Activated CD8-positive, alpha-beta memory T cell treated with anti-CD3 and anti-CD28 coated beads, Interleukin-2, amount 50 U/mL, for 1 hour (primary cell): ENCODE measurements around the gene RFESD.

Source experiments
- DNase-seq: peaks from one replicate; pipeline ENCODE4 v3.0.0-alpha.2; 2020; ENCODE audit errors: extremely low read depth

The RFESD gene

GRCh38 chr5:95646569-95647431 is at the start of gene RFESD:
TSS of gene RFESD (plus strand) at chr5:95646777. CDS start at chr5:95652272, 5,495 bp downstream.
- DNase-seq, result peak; percentile 83

GRCh38 chr5:95599252-95599651 is 47.3 kb upstream of the RFESD start:
- no peak for DNase-seq

GRCh38 chr5:95600557-95600956 is 46.0 kb upstream of the RFESD start:
- no peak for DNase-seq

GRCh38 chr5:95605786-95606185 is 40.8 kb upstream of the RFESD start:
- no peak for DNase-seq

GRCh38 chr5:95606419-95606818 is 40.2 kb upstream of the RFESD start:
- DNase-seq, result no peak

GRCh38 chr5:95609711-95610110 is 36.9 kb upstream of the RFESD start:
- no peak for DNase-seq

- DNase-seq, result no peak
Observed at GRCh38 chr5:95610546-95610945, 36.0 kb upstream of the RFESD start.

GRCh38 chr5:95611396-95611795 is 35.2 kb upstream of the RFESD start:
- DNase-seq, result no peak

- DNase-seq, result no peak
Observed at GRCh38 chr5:95613514-95613913, 33.1 kb upstream of the RFESD start.

GRCh38 chr5:95615164-95615467 is 31.5 kb upstream of the RFESD start:
- DNase-seq, result no peak

- DNase-seq, result no peak
Observed at GRCh38 chr5:95617057-95617456, 29.5 kb upstream of the RFESD start.

- no peak for DNase-seq
Observed at GRCh38 chr5:95619096-95619495, 27.5 kb upstream of the RFESD start.

GRCh38 chr5:95619514-95620029 is 27.0 kb upstream of the RFESD start:
- DNase-seq, result no peak

- no peak for DNase-seq
Observed at GRCh38 chr5:95620030-95620869, 26.3 kb upstream of the RFESD start, which contains the start of gene GPR150. TSS of gene GPR150 (plus strand) at chr5:95620087. CDS start at chr5:95620276, 189 bp downstream.

- DNase-seq, result no peak
Observed at GRCh38 chr5:95620870-95621838, 25.4 kb upstream of the RFESD start.

- no peak for DNase-seq
Observed at GRCh38 chr5:95621839-95622629, 24.5 kb upstream of the RFESD start.

GRCh38 chr5:95623706-95624105 is 22.9 kb upstream of the RFESD start:
- DNase-seq, result no peak

- no peak for DNase-seq
Observed at GRCh38 chr5:95624368-95624767, 22.2 kb upstream of the RFESD start.

GRCh38 chr5:95626701-95627100 is 19.9 kb upstream of the RFESD start:
- DNase-seq, result no peak

GRCh38 chr5:95627971-95628810 is 18.4 kb upstream of the RFESD start:
- DNase-seq, result no peak
